Endometrial microvascular endothelial cells (primary cell): ENCODE results near the gene PAFAH1B2. TPM values are rescaled to one million over a fixed set of nuclear protein-coding genes. Genes with fewer than 3 reads are reported as not detected.

Experiments used
- in situ Hi-C: cut with HindIII; loops from 2 replicates; pipeline ENCODE4 v1.10.0; 2017; ENCODE audit warnings: low sequenced_read_pairs, low pct_unique_long_range_greater_than_20kb; ENCODE audit errors: inconsistent ontology term
- total RNA-seq: library from RNA; depleted of rRNA; stranded (reverse); fragments of >200 nt; gene quantifications from one replicate; pipeline ENCODE4 v1.2.3, GENCODE V29; 2015; ENCODE audit errors: inconsistent ontology term

PAFAH1B2 gene
- total RNA-seq, 1 donor from 2014 or later: 123 TPM

DNA sequence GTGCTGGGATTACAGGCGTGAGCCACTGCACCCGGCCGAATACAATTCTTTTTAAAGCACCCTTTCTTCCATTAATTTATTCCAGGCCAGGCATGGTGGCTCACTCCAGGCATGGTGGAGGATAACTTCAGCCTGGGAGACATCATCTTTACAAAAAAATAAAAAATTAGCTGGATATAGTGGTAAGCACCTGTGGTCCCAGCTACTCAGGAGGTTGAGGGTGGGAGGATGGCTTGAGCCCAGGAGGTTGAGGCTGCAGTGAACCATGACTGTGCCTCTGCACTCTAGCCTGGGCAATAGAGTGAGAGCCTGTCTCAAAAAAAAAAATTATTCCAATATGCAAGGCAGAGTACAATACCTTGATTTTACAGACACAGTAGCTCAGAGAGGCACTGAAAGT, 66.5 kb downstream of the PAFAH1B2 start:
- in situ Hi-C loops: no loop called here

DNA sequence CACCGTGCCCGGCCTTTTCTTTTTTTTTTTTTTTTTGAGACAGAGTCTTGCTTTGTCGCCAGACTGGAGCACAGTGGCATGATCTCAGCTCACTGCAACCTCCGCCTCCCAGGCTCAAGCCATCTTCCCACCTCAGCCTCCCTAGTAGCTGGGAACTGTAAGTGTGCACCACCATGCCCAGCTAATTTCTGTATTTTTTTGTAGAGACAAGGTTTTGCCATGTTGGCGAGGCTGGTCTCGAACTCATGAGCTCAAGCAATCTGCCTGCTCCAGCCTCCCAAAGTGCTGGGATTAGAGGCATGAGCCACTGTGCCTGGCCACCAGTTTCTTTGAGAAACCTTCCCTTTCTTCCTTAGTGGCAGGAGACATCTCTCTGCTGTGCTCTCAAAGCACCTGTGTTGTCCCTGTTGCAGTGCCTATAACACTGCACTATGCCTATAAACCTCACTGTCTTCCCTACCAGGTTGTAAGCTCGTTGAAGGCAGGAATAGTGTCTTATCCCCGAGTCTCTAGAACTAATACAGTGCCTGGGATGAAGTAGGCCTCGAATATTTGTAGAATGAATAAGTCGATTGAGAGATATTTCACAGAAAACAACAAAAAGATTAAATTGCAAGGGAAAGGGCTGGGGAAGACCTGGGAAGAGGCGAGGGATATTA, 68.7 kb downstream of the PAFAH1B2 start:
- in situ Hi-C loops: no loop called here

DNA sequence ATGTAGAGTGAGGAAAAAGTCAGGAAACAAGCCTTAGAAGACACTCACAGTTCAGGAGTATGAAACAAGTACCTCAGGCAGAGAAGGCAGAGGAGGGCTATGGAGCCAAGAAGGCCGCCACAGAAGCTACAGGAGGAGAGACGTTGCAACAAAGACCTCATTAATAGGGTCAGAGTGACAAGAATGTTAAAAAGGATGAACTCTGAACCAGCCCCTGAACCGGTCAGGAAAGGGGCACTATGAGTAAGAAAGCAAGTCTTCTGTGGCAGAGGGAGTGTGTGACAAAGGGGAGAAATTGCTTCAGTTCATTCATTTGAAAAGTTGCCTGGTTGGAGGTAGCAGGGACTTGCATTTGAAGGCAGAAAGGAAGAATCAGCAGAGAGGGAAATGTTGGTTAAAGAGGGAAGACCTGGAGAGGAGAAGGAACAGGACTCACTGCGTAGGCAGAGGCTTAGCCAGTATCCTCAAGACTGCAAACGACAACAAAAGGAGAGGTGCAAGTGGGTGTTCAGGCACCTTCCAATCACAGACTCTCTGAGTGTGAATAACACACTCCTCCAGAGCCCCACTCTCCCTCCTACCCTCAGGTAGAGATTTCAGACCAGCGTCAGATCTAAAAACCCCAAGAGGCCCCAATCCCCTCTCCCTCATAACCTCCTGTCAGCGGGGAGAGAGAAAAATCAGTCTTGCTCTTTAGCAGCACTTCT, 70.5 kb downstream of the PAFAH1B2 start:
- in situ Hi-C loops: no loop called here

DNA sequence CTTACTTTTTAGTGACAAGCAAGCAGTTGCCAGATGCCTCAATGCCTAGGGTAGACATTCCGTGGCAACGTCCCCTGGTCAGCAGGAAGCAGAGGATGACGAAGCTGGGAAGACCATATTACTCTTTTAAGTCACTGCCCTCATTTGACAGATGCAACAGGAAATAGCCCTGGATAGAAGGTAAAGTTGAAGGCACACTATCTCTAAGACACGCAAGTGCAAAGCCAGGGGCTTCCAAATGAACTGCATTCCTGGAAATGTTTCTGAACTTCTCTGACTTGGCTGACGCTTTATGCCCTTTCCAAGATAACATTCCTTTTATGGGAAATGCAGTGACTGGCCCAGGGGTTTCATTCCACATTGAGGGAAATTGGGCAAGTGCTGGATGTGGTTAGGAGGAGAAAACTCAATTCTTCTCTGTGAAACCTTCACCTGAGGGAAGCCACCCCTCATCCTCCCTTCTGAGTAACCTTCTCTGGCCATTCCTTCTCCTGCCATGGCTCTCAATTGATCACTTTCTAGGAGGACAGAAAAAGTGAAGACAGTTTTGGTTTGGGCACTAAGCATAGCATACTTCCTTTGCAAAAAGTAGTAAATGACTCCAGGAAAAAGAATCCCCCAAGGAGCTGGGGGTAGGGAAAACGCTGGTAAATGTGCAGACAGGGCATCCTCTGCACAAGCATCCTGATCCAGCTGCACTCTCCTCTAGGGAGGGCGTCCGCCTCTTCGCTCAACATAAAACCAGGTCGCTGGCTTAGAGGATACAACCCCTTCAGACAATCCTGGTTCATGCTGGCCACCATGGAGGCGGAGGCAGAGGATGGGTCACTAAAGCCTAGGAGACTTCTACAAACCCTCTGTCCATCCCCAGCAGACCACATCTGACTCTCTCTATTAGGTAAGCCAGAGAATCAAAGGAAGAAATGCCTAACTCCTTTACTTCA, 73.3 kb downstream of the PAFAH1B2 start:
- in situ Hi-C loops: no loop called here

DNA sequence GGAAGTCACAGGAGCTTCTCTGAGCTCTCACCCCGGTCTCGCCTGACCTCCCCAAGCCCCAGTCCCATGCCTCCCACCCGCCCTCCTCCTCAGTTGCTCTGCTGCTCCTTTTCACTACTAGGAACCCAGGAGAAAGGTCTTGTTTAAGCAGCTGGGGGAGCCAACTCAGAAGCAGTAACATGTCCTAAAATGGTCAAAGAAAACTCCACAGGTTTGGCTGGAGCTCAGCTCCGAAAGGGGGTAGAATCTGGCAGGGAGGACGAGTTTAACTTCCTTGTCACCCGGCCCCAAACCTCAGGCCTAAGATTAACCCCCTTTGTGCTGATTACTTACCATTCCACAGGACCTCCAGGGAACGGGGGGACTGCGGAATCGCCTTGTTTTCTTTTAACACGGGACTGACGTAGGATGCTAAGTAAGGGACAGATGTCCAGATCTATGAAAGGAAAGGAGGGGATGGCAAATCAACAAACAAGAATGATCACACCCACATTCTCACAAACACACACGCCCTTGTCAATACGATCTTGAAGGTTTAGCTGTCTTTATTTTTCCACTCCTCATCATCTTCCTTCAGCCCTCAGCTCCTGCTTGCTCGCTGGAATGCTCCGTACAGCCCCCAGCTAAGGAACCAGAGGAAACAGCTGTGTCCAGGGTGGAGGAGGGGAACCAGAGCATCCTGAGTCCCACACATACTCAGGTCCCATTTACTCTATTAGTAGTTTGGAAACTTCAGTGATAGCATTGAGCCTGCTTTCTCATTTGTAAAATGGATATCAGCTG, 74.2 kb downstream of the PAFAH1B2 start:
- in situ Hi-C loops: no loop called here

DNA sequence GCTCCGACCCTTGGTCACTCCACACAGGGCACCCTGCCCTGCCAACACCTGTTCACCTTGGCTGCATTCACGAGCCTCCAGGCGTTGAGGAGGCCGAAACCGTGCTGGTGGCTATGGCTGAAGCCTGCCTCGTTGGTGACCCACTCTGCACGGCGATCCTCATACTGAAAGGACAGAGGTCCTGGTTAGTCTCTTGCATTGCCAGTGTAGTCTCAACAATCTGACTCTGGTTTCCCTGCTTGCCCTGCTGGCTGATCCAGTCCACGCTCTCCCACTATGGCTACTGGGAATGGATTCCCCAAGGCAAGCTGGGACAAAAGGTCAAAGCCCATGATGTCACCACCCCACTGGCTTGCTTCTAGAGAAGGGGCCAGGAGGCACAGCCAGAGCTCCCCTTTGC, 74.9 kb downstream of the PAFAH1B2 start:
- in situ Hi-C loops: no loop called here

DNA sequence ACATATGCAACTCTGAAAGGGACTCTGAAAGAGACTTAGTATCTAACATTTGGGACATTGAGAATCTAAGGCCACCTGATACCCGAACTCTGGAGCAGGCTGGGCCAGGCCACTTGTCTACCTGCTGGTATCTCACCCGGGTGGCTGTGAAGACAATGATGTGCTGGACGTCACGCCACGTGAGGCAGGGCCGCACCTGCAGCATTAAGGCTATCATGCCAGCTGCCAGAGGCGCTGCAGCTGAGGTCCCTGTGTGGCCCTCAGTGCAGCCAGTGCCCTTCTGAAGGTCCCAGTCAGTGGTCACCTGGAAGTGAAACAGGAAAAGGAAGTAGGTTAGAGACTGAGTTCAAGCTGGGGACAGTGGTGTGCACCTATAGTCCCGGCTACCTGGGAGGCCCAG, 75.4 kb downstream of the PAFAH1B2 start:
- in situ Hi-C loops: no loop called here

DNA sequence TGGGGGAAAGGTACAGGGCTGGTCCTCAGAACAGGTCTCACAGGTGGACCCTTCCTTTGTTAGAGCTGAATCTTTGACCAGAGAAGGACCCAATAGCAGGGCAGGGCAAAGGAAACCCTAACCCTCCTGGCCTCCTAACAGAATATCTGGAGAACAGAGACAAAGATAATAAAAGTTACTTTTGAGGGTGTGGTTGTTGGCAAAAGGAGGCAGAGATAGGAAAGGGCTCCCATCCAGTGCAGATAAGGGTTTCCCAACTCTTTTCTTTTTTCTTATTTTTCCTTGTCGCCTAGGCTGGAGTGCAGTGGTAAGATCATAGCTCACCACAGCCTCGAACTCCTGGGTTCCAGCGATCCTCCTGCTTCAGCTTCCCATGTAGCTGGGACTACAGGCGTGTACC, 75.9 kb downstream of the PAFAH1B2 start:
- in situ Hi-C loops: loop anchor here (10.0 kb wide), 1 partner anchor 45 kb away; the partner anchor contains the start of gene SIDT2

DNA sequence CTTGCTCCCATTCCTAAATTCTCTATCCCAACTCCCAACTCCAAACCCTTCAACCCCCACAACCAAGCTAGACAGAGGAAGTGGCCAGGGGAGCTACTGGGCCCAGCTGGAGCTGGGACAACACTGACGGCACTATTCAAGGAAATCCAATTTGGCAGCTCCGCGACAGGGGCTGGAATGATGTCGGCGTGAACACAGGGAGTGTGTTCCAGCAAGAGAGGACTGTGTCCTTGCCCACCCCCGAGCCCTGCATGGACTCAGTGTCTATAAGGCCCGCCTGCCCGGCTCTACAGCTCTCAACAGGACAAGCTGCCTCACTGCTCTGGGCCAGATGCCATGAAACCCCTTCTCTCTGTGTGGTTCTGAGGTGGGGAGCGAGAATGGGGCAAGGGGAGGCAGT, 76.5 kb downstream of the PAFAH1B2 start:
- in situ Hi-C loops: loop anchor here (10.0 kb wide), 1 partner anchor 46 kb away; the partner anchor contains the start of gene SIDT2

DNA sequence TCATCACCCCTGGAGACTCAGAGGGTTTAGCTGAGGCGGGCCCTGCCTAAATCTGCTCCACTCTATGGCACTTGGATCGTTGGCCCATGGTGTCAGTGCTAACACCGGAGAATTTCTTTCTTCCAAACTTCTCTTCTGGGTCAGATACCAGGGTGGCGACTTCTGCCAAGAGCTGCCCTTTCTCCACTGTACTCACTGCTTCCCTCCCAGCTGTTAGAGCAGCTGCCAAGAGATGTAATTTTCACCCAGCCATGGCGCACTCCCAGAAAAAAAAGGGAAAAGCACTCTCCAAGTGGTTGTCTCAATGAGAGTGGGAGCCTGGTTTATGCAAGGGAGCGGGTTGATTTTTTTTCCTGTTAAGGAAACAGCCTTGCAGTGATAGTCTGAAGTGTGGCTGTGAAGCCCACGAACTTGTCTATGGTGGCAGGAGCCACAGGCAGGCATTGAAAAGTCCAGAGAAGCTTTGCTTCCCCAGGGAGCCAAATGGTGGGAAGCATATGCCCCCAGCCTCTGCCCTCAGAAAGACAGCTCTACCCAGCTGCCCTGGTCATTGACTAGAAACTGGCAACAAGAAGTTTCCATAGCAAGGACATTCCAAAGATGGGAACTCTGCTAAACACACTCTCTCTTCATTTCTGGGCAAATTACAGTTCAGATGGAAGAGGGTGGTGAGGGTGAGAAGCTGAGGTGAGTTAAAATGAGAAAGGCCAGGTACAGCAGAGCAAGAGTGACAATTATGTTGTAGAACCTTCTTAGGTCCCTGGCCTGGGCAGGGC, 77.1 kb downstream of the PAFAH1B2 start:
- in situ Hi-C loops: loop anchor here (10.0 kb wide), 1 partner anchor 46 kb away; the partner anchor contains the start of gene SIDT2

DNA sequence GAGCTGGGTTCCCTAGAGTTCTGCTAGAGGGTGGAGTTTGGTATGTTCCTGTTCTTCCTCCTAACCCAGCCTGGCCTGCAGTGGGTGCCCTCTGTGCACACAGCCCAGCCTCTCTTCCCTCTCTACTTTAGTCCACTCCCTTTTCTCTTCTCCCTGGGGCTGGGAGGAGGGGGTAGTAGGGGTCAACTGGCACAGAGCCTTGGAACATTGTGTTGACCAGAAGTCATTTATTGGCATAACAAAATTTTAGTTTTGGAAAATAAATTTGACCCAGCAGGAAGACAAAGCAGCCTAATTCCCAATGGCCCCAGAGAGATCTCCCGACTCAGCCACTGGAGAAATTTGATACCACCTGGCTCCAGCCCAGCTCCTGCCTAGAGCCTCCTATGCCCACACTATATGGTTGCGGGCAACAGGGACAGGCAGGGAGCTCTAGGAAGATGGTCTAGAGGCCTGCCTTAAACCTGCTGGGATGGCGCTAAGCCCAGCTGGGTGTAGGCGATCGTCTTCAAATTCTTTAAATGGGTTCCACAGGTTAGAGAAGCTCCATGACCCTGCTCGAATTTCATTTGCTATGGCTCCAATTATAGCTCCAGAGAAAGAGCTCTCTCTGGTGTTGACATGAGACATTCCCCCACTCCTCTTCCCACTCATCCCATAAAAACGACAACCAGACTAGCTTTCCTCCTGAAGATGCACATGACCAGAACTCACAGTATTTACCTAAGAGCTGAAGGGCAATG, 77.9 kb downstream of the PAFAH1B2 start:
- in situ Hi-C loops: loop anchor here (10.0 kb wide), 1 partner anchor 47 kb away; the partner anchor contains the start of gene SIDT2

DNA sequence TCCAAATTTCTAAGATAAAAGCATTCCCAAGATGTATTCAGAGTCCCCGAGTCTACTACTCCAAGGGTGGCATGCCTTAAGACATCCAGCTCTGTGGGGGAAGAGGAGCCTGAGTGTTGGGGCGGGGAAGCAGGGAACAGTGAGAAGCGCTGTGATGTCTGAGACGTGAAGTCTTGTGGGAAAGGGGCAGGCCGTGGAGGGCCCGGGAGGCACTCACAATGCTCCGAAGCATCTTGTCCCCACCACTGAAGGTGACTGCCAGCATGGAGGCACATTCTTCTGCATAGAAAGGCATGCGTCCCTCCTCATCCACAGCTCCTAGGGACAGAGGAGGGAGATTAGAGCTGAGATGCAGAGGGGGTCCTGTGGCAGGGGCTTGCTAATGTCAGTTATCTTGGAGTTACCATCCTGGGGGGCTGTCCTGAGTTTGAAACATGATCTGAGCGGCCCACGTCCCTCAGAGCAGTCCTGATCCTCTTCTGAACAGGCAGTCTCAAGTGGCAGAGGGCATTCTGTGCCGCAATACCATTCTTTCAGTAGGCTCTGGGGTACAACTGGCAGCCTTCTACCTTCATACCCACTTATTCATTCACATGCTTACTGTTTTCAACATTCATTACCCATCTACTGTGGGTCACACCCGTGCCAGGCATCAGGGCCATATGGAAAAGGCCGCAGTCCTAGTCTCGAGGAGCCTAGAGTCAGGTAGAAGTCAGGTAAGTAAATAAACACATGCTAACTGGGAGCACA, 79.1 kb downstream of the PAFAH1B2 start:
- in situ Hi-C loops: loop anchor here (10.0 kb wide), 1 partner anchor 48 kb away; the partner anchor contains the start of gene SIDT2

DNA sequence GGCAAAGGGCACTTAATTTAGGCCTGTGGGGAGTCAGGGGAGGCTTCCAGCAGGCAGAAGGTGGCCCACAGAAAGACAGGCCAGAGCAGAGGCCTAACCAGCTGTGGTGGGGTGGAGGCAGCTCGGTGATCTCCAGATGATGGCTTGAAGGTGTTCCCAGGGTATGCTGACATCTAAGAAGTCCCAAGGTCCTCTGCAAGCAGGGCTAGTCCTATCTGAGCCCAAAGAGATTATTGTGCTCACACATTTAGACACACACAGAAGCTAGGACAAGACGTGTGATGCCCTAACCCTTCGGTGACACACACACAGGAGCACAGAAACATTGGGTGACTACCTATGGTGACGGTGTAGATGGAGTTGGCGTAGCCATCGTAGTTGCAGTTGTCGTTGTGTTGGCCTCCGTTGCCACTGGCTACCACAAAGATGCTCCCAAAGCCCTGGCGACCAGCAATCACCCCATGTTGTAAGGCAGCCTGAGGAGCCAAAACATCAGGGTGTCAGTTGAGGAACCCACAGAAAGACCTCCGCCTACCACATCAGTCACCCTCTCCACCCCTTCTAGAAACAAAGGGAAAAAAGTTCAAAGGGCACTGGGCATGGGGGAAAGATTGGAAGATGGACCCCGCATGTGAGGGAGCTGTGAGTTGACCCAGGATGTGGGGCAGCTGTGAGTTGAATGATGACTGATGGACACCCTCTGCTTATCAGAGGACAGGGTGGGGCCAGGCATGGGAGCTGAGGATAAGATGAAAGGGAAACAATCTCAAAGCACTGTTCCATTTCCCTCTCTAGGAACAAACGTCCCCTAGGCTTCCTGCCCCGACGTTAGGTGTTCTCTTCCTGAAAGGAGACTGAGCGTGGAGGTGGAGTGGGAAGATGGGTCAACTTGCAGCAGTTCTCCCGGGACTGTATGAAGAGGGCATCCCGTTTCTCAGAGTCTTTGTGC, 79.9 kb downstream of the PAFAH1B2 start:
- in situ Hi-C loops: loop anchor here (10.0 kb wide), 1 partner anchor 49 kb away; the partner anchor contains the start of gene SIDT2

DNA sequence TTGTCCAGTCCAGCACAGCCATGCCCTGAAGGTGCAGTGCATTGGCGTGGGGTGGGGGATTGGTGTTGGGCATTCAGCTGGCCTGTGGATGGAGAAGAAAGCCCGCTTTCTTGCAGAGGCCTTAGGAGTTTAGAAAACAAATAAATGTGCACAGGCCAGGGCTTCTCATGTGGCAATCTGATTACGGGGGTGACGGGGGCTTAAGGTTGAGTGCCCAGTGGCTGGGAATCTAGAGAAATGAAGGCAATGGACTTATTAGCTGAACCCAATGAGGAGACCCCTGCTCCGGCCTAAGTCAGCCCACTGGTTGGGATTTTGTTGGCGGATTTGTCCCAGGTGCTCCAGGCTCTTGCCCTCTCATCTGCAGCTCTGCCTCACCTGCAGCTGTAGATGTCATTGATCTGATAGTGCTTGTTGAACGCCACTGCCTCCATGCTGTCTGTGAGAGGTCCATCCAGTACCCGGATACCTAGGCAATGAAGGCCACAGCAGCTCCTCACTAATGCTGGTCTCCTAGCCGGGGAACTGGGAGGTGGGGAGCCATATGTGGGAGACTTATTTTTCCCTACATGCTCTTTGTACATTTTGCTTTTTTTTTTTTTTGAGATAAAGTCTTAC, 81.6 kb downstream of the PAFAH1B2 start:
- in situ Hi-C loops: loop anchor here (10.0 kb wide), 1 partner anchor 51 kb away; the partner anchor contains the start of gene SIDT2
